Naive thymus-derived CD4-positive, alpha-beta T cell (primary cell): Measurements from ENCODE around the gene DCAF11. TPM values are rescaled to one million over a fixed set of nuclear protein-coding genes. Genes with fewer than 3 reads are reported as not detected.

Source experiments
- microRNA-seq: library from miRNA; unstranded; fragments of <30 nt; microRNA quantifications from one replicate; pipeline ENCODE4 v1.2.0, GENCODE V29; 2022; ENCODE audit warnings: borderline microRNAs expressed
- polyA plus RNA-seq, 2 donors: library from polyadenylated mRNA; unstranded; fragments of 300-500 nt; fragmentation: Illumina TruSeq; gene quantifications; one replicate each; pipeline ENCODE4 v1.2.3, GENCODE V29; 2021
- total RNA-seq, 6 experiments: library from RNA in 5 of 6; stranded (reverse) in 5 of 6; gene quantifications; 1 replicate in 5 of 6; 2 replicates in 1 of 6; pipeline ENCODE4 v1.2.3 and lab custom pipeline; 2021 to 2026

The DCAF11 gene
- total and polyA plus RNA-seq, 7 experiments from 2014 or later = 69.1 to 97.0 (median 83.3) TPM

Small RNA genes lying within 50 kb of the gene (microRNA-seq; reads per million reads assigned to microRNA genes)
- not detected for gene MIR7703

Other genes starting within 250 kb of the DCAF11 start
- gene DHRS4, start 161.0 kb upstream of the DCAF11 start, total RNA-seq = 10 to 100 TPM in 4 of 5 experiments, 1 to 10 TPM in 1; 7.8 to 19.9 (median 17.5) TPM
- gene DHRS4, start 161.0 kb upstream of the DCAF11 start, polyA plus RNA-seq = 10 to 100 TPM; 30.1 to 31.8 TPM
- gene DHRS4L2, start 125.8 kb upstream of the DCAF11 start, total RNA-seq = 10 to 100 TPM; 11.0 to 25.7 (median 16.8) TPM
- gene DHRS4L2, start 125.8 kb upstream of the DCAF11 start, polyA plus RNA-seq = 10 to 100 TPM; 11.7 to 21.0 TPM
- 1 to 10 TPM in 2 of 5 experiments, under 1 TPM in 3; 0.08 to 1.7 (median 0.27) TPM for gene CARMIL3, start 62.8 kb upstream of the DCAF11 start, total RNA-seq
- gene CARMIL3, start 62.8 kb upstream of the DCAF11 start, polyA plus RNA-seq = not detected
- gene CPNE6, start 43.2 kb upstream of the DCAF11 start, total RNA-seq = under 1 TPM in 1 of 5 experiments, not detected in 4; 0.12 TPM
- not detected for gene CPNE6, start 43.2 kb upstream of the DCAF11 start, polyA plus RNA-seq
- gene PCK2, start 20.5 kb upstream of the DCAF11 start, total RNA-seq = 10 to 100 TPM in 4 of 5 experiments, 1 to 10 TPM in 1; 9.1 to 56.2 (median 14.4) TPM
- 10 to 100 TPM in 1 of 2 donors, 1 to 10 TPM in 1; 7.2 to 14.5 TPM for gene PCK2, start 20.5 kb upstream of the DCAF11 start, polyA plus RNA-seq
- gene NRL, start 172 bp downstream of the DCAF11 start, total RNA-seq = 1 to 10 TPM; 2.1 to 4.5 (median 3.8) TPM
- gene NRL, start 172 bp downstream of the DCAF11 start, polyA plus RNA-seq = 1 to 10 TPM; 2.2 to 2.6 TPM
- gene FITM1, start 15.9 kb downstream of the DCAF11 start, total RNA-seq = 1 to 10 TPM; 1.8 to 4.3 (median 2.0) TPM
- gene FITM1, start 15.9 kb downstream of the DCAF11 start, polyA plus RNA-seq = 1 to 10 TPM in 1 of 2 donors, under 1 TPM in 1; 0.48 to 1.2 TPM
- gene PSME1, start 21.4 kb downstream of the DCAF11 start, total RNA-seq = 100 to 1,000 TPM; 189 to 583 (median 202) TPM
- gene PSME1, start 21.4 kb downstream of the DCAF11 start, polyA plus RNA-seq = 100 to 1,000 TPM; 698 to 703 TPM
- gene EMC9, start 26.8 kb downstream of the DCAF11 start, total RNA-seq = 10 to 100 TPM in 4 of 5 experiments, 1 to 10 TPM in 1; 9.0 to 25.5 (median 22.3) TPM
- 10 to 100 TPM in 1 of 2 donors, 1 to 10 TPM in 1; 9.6 to 12.4 TPM for gene EMC9, start 26.8 kb downstream of the DCAF11 start, polyA plus RNA-seq
- gene PSME2, start 31.8 kb downstream of the DCAF11 start, total RNA-seq = 100 to 1,000 TPM; 120 to 777 (median 143) TPM
- gene PSME2, start 31.8 kb downstream of the DCAF11 start, polyA plus RNA-seq = 100 to 1,000 TPM; 402 to 435 TPM
- 100 to 1,000 TPM in 1 of 5 experiments, 10 to 100 TPM in 4; 64.0 to 151 (median 95.4) TPM for gene RNF31, start 32.7 kb downstream of the DCAF11 start, total RNA-seq
- 10 to 100 TPM; 40.9 to 48.1 TPM for gene RNF31, start 32.7 kb downstream of the DCAF11 start, polyA plus RNA-seq
- 100 to 1,000 TPM; 133 to 337 (median 189) TPM for gene IRF9, start 46.5 kb downstream of the DCAF11 start, total RNA-seq
- 100 to 1,000 TPM in 1 of 2 donors, 10 to 100 TPM in 1; 73.3 to 110 TPM for gene IRF9, start 46.5 kb downstream of the DCAF11 start, polyA plus RNA-seq
- gene REC8, start 57.3 kb downstream of the DCAF11 start, total RNA-seq = 10 to 100 TPM; 20.3 to 80.5 (median 68.6) TPM
- gene REC8, start 57.3 kb downstream of the DCAF11 start, polyA plus RNA-seq = 10 to 100 TPM in 1 of 2 donors, 1 to 10 TPM in 1; 4.4 to 10.7 TPM
- gene IPO4, start 74.0 kb downstream of the DCAF11 start, total RNA-seq = 10 to 100 TPM; 21.5 to 45.2 (median 42.2) TPM
- gene IPO4, start 74.0 kb downstream of the DCAF11 start, polyA plus RNA-seq = 10 to 100 TPM; 17.5 to 36.2 TPM
- 10 to 100 TPM; 16.2 to 40.5 (median 19.2) TPM for gene TM9SF1, start 80.7 kb downstream of the DCAF11 start, total RNA-seq
- gene TM9SF1, start 80.7 kb downstream of the DCAF11 start, polyA plus RNA-seq = 10 to 100 TPM; 32.1 to 34.4 TPM
- 1 to 10 TPM in 2 of 5 experiments, under 1 TPM in 2, not detected in 1; 0.22 to 1.9 (median 1.1) TPM for gene TSSK4, start 90.9 kb downstream of the DCAF11 start, total RNA-seq
- 1 to 10 TPM; 1.0 to 1.4 TPM for gene TSSK4, start 90.9 kb downstream of the DCAF11 start, polyA plus RNA-seq
- 100 to 1,000 TPM in 1 of 5 experiments, 10 to 100 TPM in 4; 79.1 to 101 (median 85.7) TPM for gene CHMP4A, start 98.7 kb downstream of the DCAF11 start, total RNA-seq
- 100 to 1,000 TPM; 121 to 140 TPM for gene CHMP4A, start 98.7 kb downstream of the DCAF11 start, polyA plus RNA-seq
- gene MDP1, start 101.3 kb downstream of the DCAF11 start, total RNA-seq = 10 to 100 TPM in 3 of 5 experiments, 1 to 10 TPM in 2; 5.5 to 18.5 (median 14.2) TPM
- gene MDP1, start 101.3 kb downstream of the DCAF11 start, polyA plus RNA-seq = 10 to 100 TPM; 33.1 to 36.4 TPM
- gene NEDD8, start 117.6 kb downstream of the DCAF11 start, total RNA-seq = 100 to 1,000 TPM in 3 of 5 experiments, 10 to 100 TPM in 2; 73.5 to 175 (median 106) TPM
- gene NEDD8, start 117.6 kb downstream of the DCAF11 start, polyA plus RNA-seq = 100 to 1,000 TPM; 254 to 340 TPM
- 10 to 100 TPM; 38.2 to 91.6 (median 69.5) TPM for gene GMPR2, start 118.2 kb downstream of the DCAF11 start, total RNA-seq
- 100 to 1,000 TPM in 1 of 2 donors, 10 to 100 TPM in 1; 99.9 to 107 TPM for gene GMPR2, start 118.2 kb downstream of the DCAF11 start, polyA plus RNA-seq
- 100 to 1,000 TPM; 133 to 150 (median 139) TPM for gene TINF2, start 127.8 kb downstream of the DCAF11 start, total RNA-seq
- 100 to 1,000 TPM; 143 to 186 TPM for gene TINF2, start 127.8 kb downstream of the DCAF11 start, polyA plus RNA-seq
- 10 to 100 TPM in 1 of 5 experiments, 1 to 10 TPM in 4; 4.8 to 12.9 (median 7.1) TPM for gene TGM1, start 148.4 kb downstream of the DCAF11 start, total RNA-seq
- gene TGM1, start 148.4 kb downstream of the DCAF11 start, polyA plus RNA-seq = not detected
- 10 to 100 TPM; 49.7 to 76.5 (median 55.5) TPM for gene RABGGTA, start 156.8 kb downstream of the DCAF11 start, total RNA-seq
- 10 to 100 TPM; 17.9 to 36.3 TPM for gene RABGGTA, start 156.8 kb downstream of the DCAF11 start, polyA plus RNA-seq
- 10 to 100 TPM; 25.2 to 37.0 (median 33.3) TPM for gene DHRS1, start 185.0 kb downstream of the DCAF11 start, total RNA-seq
- gene DHRS1, start 185.0 kb downstream of the DCAF11 start, polyA plus RNA-seq = 10 to 100 TPM; 21.3 to 38.4 TPM
- gene NOP9, start 185.1 kb downstream of the DCAF11 start, total RNA-seq = 10 to 100 TPM; 22.7 to 39.5 (median 29.8) TPM
- 1 to 10 TPM; 1.7 to 1.8 TPM for gene NOP9, start 185.1 kb downstream of the DCAF11 start, polyA plus RNA-seq
- 10 to 100 TPM; 16.4 to 31.5 (median 22.7) TPM for gene CIDEB, start 193.2 kb downstream of the DCAF11 start, total RNA-seq
- 10 to 100 TPM; 18.7 to 19.3 TPM for gene CIDEB, start 193.2 kb downstream of the DCAF11 start, polyA plus RNA-seq
- 10 to 100 TPM; 13.9 to 26.8 (median 17.5) TPM for gene LTB4R2, start 195.4 kb downstream of the DCAF11 start, total RNA-seq
- gene LTB4R2, start 195.4 kb downstream of the DCAF11 start, polyA plus RNA-seq = 1 to 10 TPM; 2.1 to 2.7 TPM
- 10 to 100 TPM; 14.1 to 28.8 (median 26.3) TPM for gene LTB4R, start 196.7 kb downstream of the DCAF11 start, total RNA-seq
- gene LTB4R, start 196.7 kb downstream of the DCAF11 start, polyA plus RNA-seq = 1 to 10 TPM; 9.1 to 9.4 TPM
- gene ADCY4, start 220.3 kb downstream of the DCAF11 start, total RNA-seq = 10 to 100 TPM in 1 of 5 experiments, 1 to 10 TPM in 4; 4.6 to 10.2 (median 6.1) TPM
- gene ADCY4, start 220.3 kb downstream of the DCAF11 start, polyA plus RNA-seq = under 1 TPM in 1 of 2 donors, not detected in 1; 0.25 TPM
- gene RIPK3, start 225.2 kb downstream of the DCAF11 start, total RNA-seq = 10 to 100 TPM; 19.9 to 47.5 (median 36.8) TPM
- gene RIPK3, start 225.2 kb downstream of the DCAF11 start, polyA plus RNA-seq = 10 to 100 TPM in 1 of 2 donors, 1 to 10 TPM in 1; 8.2 to 11.7 TPM